Measurements from ENCODE around the gene PARP3. TPM values are rescaled to one million over a fixed set of nuclear protein-coding genes. Genes with fewer than 3 reads are reported as not detected.
A peak's percentile ranks its signal among the peaks of the same experiment; 100 is the strongest.

PARP3 gene
- total RNA-seq, 1 donor from 2014 or later = 12.4 TPM

DNA sequence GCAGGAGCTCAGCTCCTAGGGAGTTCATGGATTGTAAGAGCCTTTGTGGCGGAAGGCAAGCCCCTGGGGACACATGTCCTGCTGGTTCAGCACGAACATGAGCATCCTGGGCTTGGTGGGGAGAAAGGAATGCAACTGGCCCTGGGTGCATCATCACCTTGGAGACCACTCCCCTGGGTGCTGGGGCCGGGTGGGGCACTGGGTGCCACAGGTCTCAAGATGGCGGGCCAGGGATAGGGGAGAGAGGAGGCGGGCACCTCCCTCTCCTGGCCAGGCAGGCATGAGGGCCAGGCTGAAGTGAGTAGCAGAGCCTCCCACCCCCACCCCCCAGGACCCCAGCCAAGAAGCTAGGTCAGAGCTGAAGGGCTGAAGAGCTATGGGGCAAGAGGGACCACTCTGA is 24.3 kb downstream of the PARP3 start:
- TF ChIP-seq, protein P1, sequence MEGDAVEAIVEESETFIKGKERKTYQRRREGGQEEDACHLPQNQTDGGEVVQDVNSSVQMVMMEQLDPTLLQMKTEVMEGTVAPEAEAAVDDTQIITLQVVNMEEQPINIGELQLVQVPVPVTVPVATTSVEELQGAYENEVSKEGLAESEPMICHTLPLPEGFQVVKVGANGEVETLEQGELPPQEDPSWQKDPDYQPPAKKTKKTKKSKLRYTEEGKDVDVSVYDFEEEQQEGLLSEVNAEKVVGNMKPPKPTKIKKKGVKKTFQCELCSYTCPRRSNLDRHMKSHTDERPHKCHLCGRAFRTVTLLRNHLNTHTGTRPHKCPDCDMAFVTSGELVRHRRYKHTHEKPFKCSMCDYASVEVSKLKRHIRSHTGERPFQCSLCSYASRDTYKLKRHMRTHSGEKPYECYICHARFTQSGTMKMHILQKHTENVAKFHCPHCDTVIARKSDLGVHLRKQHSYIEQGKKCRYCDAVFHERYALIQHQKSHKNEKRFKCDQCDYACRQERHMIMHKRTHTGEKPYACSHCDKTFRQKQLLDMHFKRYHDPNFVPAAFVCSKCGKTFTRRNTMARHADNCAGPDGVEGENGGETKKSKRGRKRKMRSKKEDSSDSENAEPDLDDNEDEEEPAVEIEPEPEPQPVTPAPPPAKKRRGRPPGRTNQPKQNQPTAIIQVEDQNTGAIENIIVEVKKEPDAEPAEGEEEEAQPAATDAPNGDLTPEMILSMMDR (IDR thresholded peaks at IDR 0.05) = no peak
- no peak for DNase-seq (ENCODE audit: extremely low spot score, unreplicated experiment)
- Mint-ChIP-seq H3K9me3 (ENCODE audit: unreplicated experiment) (no peaks in the 10 kb centered on the region), H3K36me3 (ENCODE audit: unreplicated experiment) (no peaks in the 10 kb centered on the region), H3K4me3 (ENCODE audit: unreplicated experiment) (peak overlapping the region; percentile 78), H3K4me1 (ENCODE audit: unreplicated experiment) (peaks cover 30% of the 10 kb centered on the region), H3K27me3 (ENCODE audit: unreplicated experiment) (no peaks in the 10 kb centered on the region), H3K27ac (ENCODE audit: unreplicated experiment) (peak overlapping the region; percentile 63)

DNA sequence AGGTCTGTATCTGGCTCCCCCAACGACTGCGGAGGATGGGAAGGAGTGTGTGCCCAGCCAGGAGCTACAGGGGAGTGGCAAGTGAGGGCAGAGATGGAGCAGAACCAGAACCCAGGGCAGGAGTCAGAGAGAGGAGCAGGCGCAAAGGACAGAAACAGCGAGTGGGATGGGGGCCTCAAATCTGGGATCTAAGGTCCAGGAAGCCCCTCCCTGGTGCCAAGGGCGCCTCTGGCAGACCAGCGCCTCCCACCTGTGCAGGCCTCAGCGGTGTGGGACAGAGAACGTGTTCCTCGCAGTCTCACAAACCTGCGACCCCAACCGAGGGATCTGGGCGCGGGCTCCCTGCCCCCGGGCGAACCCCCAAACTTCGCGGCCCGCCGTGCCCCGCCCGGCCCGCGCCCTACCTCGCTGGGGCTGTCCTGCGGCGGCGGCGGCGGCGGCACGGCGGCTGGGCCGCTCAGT is 24.8 kb downstream of the PARP3 start:
- H3K27ac Mint-ChIP-seq (ENCODE audit: unreplicated experiment) = peak overlapping the region; percentile 63
- no peaks in the 10 kb centered on the region for H3K9me3 Mint-ChIP-seq (ENCODE audit: unreplicated experiment)
- no peaks in the 10 kb centered on the region for H3K36me3 Mint-ChIP-seq (ENCODE audit: unreplicated experiment)
- TF ChIP-seq, protein P1 (IDR thresholded peaks at IDR 0.05) = no peak
- H3K27me3 Mint-ChIP-seq (ENCODE audit: unreplicated experiment) = no peaks in the 10 kb centered on the region
- peak overlapping the region; percentile 78 for H3K4me3 Mint-ChIP-seq (ENCODE audit: unreplicated experiment)
- DNase-seq (ENCODE audit: extremely low spot score, unreplicated experiment) = no peak
- peaks cover 30% of the 10 kb centered on the region for H3K4me1 Mint-ChIP-seq (ENCODE audit: unreplicated experiment)

DNA sequence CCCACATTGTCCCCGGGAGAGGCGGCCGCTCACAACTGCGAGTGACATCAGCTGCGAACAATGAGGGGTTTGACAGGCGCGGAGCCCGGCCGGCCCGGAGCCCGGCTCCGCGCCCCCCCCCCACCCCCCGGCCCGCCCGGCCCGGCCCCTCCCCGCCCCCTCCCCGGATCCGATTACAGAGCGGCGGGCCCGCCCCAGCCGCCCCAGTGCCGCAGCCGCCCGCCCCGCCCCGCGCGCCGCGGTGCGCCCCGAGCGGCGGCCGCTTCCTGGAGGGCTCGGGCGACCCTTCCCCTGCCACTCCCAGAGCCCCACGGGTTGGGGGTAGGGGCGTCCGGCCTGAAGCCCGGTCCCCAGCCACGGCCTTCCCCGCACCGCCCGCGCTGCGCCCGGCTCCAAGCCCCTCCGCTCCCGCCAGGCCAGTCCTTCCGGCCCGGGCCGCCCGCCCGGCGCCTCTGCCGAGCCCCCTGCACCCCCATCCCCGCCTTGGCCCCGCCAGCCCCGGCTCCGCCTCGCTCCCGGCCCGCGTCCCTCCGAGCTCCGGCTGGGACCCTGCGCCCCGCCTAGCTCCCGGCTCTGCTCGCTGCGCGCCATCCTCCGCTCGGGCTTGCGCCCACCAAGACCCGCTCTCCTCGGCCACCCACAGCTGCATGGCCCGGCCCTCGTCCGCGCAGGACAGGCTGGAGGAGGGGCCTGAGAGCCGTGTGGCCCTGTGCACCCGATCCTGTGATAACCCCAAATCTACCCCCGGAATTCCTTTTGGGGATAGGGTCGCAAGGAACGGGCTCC is 25.4 kb downstream of the PARP3 start, which contains the start of gene PCBP4:
TSS of gene PCBP4 (minus strand) at position 71 of the 786 bp plus-strand sequence. CDS start 6,214 bp downstream, outside the sequence.
- no peak for DNase-seq (ENCODE audit: extremely low spot score, unreplicated experiment)
- Mint-ChIP-seq H3K36me3 (ENCODE audit: unreplicated experiment) (no peaks in the 10 kb centered on the region), H3K27ac (ENCODE audit: unreplicated experiment) (peak within 1 kb of the TSS; percentile 63), H3K27me3 (ENCODE audit: unreplicated experiment) (no peaks in the 10 kb centered on the region), H3K9me3 (ENCODE audit: unreplicated experiment) (no peaks in the 10 kb centered on the region), H3K4me1 (ENCODE audit: unreplicated experiment) (peaks cover 30% of the 10 kb centered on the region), H3K4me3 (ENCODE audit: unreplicated experiment) (peak within 1 kb of the TSS; percentile 86)
- TF ChIP-seq, protein P1 (IDR thresholded peaks at IDR 0.05) = no peak

DNA sequence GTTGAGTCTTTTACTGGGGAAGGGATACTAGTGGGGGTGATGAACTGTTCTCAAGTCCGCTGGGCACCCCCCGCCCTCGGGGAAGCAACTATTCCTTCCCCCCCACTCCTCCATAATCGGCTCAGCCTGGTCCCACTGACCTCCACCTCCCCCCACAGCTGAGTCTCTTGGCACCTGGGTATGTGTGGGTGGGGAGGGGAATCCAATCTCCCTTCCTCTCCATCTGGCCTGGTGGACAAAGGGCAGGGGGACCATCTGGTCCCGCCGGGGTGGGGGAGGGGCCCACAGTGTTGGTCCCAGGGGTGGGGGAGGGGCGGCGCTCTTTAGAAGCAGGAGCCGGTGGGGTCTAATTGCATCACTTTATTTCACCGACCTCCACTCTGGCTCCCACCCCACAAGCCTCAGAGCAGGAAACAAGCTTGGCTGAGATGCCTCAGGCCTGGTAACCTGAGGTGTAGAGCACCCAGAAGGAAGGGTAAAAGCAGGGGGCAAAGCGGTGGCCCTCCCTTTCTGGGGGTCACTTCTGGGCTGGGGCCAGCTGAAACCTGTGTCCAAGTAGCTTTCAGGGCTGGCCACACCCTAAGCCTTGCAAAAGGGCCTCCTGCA is 26.1 kb downstream of the PARP3 start:
- no peaks in the 10 kb centered on the region for H3K9me3 Mint-ChIP-seq (ENCODE audit: unreplicated experiment)

More for the DNA sequence above, 26.1 kb downstream of the PARP3 start:
- no peak for DNase-seq (ENCODE audit: extremely low spot score, unreplicated experiment)
- TF ChIP-seq, protein P1 (IDR thresholded peaks at IDR 0.05) = no peak
- Mint-ChIP-seq H3K36me3 (ENCODE audit: unreplicated experiment) (no peaks in the 10 kb centered on the region), H3K4me1 (ENCODE audit: unreplicated experiment) (peaks cover 30% of the 10 kb centered on the region), H3K4me3 (ENCODE audit: unreplicated experiment) (peak overlapping the region; percentile 86), H3K27me3 (ENCODE audit: unreplicated experiment) (no peaks in the 10 kb centered on the region), H3K27ac (ENCODE audit: unreplicated experiment) (no peak overlapping the region)
